GM18909 (cell line): ENCODE measurements around the gene PLEKHG2.
"Not testable (repeated sequence)": the region's sequence is repeated elsewhere in the genome, so short reads cannot be mapped to it uniquely, and the experiment has no call there.

Experiments
- ATAC-seq: cut with Tn5 transposase; IDR thresholded peaks from one replicate; pipeline ENCODE4 v1.9.1; 2021; ENCODE audit warnings: mild to moderate bottlenecking; ENCODE audit not compliant: unreplicated experiment, poor library complexity

Gene PLEKHG2, protein sequence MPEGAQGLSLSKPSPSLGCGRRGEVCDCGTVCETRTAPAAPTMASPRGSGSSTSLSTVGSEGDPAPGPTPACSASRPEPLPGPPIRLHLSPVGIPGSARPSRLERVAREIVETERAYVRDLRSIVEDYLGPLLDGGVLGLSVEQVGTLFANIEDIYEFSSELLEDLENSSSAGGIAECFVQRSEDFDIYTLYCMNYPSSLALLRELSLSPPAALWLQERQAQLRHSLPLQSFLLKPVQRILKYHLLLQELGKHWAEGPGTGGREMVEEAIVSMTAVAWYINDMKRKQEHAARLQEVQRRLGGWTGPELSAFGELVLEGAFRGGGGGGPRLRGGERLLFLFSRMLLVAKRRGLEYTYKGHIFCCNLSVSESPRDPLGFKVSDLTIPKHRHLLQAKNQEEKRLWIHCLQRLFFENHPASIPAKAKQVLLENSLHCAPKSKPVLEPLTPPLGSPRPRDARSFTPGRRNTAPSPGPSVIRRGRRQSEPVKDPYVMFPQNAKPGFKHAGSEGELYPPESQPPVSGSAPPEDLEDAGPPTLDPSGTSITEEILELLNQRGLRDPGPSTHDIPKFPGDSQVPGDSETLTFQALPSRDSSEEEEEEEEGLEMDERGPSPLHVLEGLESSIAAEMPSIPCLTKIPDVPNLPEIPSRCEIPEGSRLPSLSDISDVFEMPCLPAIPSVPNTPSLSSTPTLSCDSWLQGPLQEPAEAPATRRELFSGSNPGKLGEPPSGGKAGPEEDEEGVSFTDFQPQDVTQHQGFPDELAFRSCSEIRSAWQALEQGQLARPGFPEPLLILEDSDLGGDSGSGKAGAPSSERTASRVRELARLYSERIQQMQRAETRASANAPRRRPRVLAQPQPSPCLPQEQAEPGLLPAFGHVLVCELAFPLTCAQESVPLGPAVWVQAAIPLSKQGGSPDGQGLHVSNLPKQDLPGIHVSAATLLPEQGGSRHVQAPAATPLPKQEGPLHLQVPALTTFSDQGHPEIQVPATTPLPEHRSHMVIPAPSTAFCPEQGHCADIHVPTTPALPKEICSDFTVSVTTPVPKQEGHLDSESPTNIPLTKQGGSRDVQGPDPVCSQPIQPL (N-terminal part only)

GRCh38 chr19:39412100-39412866 lies at the start of gene PLEKHG2:
PLEKHG2 (plus strand) TSS chr19:39412669; CDS start chr19:39414087, 1,418 bp downstream.
- peak; percentile 64 for ATAC-seq

- ATAC-seq: no peak
Measured at GRCh38 chr19:39362682-39363657, 49.5 kb upstream of the PLEKHG2 start.

DNA sequence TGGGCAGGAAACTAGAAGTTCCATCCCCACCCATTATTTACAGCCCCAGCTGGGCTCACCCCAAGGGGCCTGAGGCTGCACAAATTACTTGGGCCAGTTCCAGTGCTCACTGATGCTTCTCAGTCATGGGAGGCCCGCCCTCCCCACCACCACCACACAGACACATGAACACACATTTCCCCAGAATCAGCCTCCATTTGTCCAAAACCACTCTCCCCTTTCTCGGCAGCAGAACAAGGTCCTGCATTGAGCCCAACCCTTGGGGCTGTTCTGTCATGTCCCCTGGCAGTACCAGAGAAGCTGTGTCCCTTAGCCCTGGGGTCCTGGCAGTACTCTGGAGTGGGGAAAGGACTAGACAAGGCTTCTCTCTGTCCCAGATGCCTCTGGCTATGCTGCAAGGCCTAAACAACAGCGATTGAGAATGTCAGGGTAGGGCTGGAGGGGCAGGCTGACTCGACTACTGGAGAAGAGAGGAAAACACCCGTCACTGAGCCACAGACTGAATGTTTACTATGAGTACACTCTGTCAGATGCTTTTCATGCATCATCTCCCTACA lies 48.5 kb upstream of the PLEKHG2 start:
- no peak for ATAC-seq

DNA sequence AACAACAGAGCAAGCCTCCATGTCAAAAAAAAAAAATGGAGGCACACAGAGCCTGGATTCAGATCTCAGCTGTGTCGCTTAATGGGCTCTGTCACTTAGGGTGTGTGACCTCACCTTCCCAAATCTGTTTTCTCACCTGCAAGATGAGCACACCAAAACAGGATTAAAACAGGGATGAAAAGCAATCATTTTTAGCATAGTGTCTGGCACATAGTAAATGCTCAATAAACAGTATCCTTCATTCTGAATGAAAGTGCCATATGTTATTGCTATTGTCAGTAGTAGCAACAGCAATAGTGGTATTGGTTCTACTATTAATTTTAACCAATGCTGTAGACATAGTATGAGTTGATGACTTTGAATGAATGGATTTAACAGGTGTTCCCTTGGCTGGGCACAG lies 46.9 kb upstream of the PLEKHG2 start:
- ATAC-seq: no peak

GRCh38 chr19:39369200-39369599 lies 43.3 kb upstream of the PLEKHG2 start:
- no peak for ATAC-seq

GRCh38 chr19:39370735-39371134 lies 41.7 kb upstream of the PLEKHG2 start:
- no peak for ATAC-seq

GRCh38 chr19:39372047-39372802 lies 40.2 kb upstream of the PLEKHG2 start:
- ATAC-seq: no peak

DNA sequence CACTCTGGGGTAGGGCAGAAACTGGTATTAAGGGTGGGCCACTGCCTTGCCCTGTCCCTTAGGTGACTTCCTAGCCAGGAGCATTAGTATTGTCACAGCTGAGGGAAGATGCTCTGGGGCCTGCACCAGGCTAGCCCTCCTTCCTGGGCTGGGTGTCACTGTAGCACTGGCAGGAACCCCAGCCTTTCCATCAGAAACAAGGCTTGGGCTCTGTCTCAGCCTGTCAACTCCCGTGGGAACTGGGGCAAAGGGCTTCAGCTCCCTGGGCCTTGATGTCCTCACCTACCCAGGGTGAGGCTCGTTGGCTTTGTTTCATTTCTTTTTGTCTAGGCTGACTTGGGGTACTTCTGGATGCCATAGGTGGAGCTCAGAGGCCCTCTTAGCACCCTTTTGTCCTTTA lies 39.5 kb upstream of the PLEKHG2 start:
- no peak for ATAC-seq

DNA sequence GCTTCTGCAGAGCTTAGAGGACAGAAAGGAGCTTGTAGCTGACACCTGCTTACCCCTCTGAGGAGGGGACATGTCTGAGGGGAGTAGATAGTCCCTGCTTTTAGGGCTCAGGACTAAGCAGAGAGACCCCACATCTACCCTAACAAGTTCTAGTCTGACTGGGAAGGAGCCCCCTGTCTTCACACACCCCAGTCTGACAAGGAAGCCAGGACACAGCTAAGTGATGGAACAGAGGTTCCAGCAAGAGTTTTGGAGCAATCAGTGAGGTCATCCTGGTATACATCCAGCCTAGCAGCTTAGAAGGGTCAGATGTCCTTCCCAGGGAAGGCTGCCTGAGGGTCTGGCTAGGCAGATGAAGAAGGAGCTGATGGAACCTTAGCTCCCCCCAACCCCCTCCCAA lies 36.5 kb upstream of the PLEKHG2 start:
- no peak for ATAC-seq

GRCh38 chr19:39377373-39378362 lies 34.8 kb upstream of the PLEKHG2 start:
- ATAC-seq: no peak

DNA sequence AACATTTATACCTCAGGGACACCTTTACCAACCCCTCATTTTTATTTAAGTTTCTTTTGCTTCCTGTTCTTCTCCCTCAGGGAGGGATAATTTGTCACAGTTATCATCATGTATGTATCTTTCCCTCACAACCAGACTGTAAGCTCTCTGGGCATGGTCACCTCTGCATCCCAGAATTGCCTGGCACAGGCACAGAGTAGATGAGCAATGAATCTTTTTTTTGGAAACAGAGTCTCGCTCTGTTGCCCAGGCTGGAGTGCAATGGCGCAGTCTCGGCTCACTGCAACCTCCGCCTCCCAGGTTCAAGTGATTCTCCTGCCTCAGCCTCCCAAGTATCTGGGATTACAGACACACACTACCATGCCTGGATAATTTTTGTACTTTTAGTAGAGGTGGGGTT lies 33.1 kb upstream of the PLEKHG2 start:
- not testable (repeated sequence) for ATAC-seq

DNA sequence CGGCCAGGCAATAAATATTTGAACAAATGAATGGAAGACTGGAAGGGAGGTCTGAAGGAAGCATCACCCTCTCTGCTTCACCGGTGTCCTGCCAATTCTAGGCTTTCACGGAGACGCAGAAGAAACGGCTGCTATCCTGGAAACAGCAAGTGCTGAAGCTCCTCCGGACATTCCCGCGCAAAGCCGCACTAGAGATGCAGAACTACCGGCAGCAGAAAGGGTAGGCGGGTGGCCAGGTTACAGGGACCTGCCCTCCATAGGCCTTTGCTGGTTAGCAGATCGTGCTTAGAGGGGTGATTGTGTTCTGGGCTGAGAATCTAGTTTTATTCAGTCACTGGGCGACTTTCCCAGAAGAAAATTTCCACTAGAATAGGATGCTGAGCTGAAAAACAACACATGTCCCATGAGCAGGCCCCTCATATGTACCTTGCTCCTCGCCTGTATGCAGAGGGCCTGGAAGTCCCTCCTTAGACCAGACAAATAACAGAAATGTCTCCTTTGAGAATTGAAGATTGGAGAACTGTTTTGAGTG lies 32.5 kb upstream of the PLEKHG2 start:
- no peak for ATAC-seq

- ATAC-seq: no peak
Measured at GRCh38 chr19:39380521-39381502, 31.7 kb upstream of the PLEKHG2 start.

- no peak for ATAC-seq
Measured at GRCh38 chr19:39381910-39382611, 30.4 kb upstream of the PLEKHG2 start.
